ENCODE results near the gene PRELP. TPM values are rescaled to one million over a fixed set of nuclear protein-coding genes. Genes with fewer than 3 reads are reported as not detected.

PRELP gene
- total and polyA plus RNA-seq, 2 donors (not counting 3 experiments of a cell fraction or from before 2014, with no cell fraction given): 0.01 TPM; not detected in 1

- no peaks in the 10 kb centered on the region for H4K20me1 ChIP-seq (replicated peaks; ENCODE audit: control insufficient read depth, extremely low read depth, insufficient read depth, low read length)
Observed at GRCh38 chr1:203448521-203449061, 27.0 kb upstream of the PRELP start.

More at GRCh38 chr1:203448521-203449061, 27.0 kb upstream of the PRELP start:
- dilution Hi-C loops (cut with MboI; ENCODE audit: extremely low pct_ligation_motif_present, low sequenced_read_pairs): no loop called here
- H3K9ac ChIP-seq (replicated peaks; ENCODE audit: extremely low read depth, insufficient read depth, low read length): no peak overlapping the region
- H3K9me1 ChIP-seq (replicated peaks; ENCODE audit: control insufficient read depth, extremely low read depth, insufficient read depth, low read length): no peaks in the 10 kb centered on the region
- no TSS peak for BruUV-seq (replicated peaks)
- no peak overlapping the region for H3K4me2 ChIP-seq (ENCODE audit: insufficient read depth, low read length)
- H3K9me3 ChIP-seq (replicated peaks; ENCODE audit: control insufficient read depth, insufficient read depth, low read length): no peaks in the 10 kb centered on the region
- H3K4me1 ChIP-seq (ENCODE audit: control insufficient read depth, extremely low read depth, insufficient read depth, low read length): no peaks in the 10 kb centered on the region
- H3K79me2 ChIP-seq (ENCODE audit: control insufficient read depth, insufficient read depth, low read length): no peaks in the 10 kb centered on the region
- intact Hi-C loops (cut with micrococcal nuclease): no loop called here
- H2AFZ ChIP-seq (ENCODE audit: low read depth, low read length): no peak overlapping the region
- H3K4me3 ChIP-seq (replicated peaks in 1 of 3; ENCODE audit: insufficient read depth in 1 of 3, low read depth in 1 of 3, low read length in 3 of 3): no peak overlapping the region
- DNase-seq (ENCODE audit: low read depth, low spot score): no peak
- CTCF ChIA-PET: no interaction called here
- H3K27ac ChIP-seq (ENCODE audit: insufficient read depth, low read depth, low read length): no peak overlapping the region
- peaks cover 26 to 31% of the 10 kb centered on the region in 2 experiments for H3K27me3 ChIP-seq (ENCODE audit: control insufficient read depth in 2 of 2, insufficient read depth in 2 of 2, low read length in 2 of 2)
- FAIRE-seq: no peak
- no peaks in the 10 kb centered on the region for H3K36me3 ChIP-seq (ENCODE audit: control insufficient read depth in 2 of 2, extremely low read depth in 1 of 2, insufficient read depth in 2 of 2, low read length in 2 of 2)
- POLR2A ChIA-PET: no interaction called here
- no peak for TF ChIP-seq MYC (IDR thresholded peaks at IDR 0.05; ENCODE audit: low read depth, low read length)
- no peak for TF ChIP-seq JUN (IDR thresholded peaks at IDR 0.05; ENCODE audit: borderline replicate concordance, insufficient read depth, insufficient read length, low read depth)
- TF ChIP-seq CTCF (IDR thresholded peaks at IDR 0.05; ENCODE audit: extremely low read depth in 1 of 2, insufficient read depth in 1 of 2, low read depth in 1 of 2, low read length in 2 of 2): no peak
- no peak for TF ChIP-seq POLR2AphosphoS5 (IDR thresholded peaks at IDR 0.05; ENCODE audit: insufficient read depth, low read depth, low read length)
- no peak for TF ChIP-seq FOS (IDR thresholded peaks at IDR 0.05; ENCODE audit: borderline replicate concordance, insufficient read depth, low read length)
- no peak for TF ChIP-seq POLR2A (IDR thresholded peaks at IDR 0.05; ENCODE audit: low read depth, low read length)
- TF ChIP-seq EZH2 (IDR thresholded peaks at IDR 0.05; ENCODE audit: borderline replicate concordance, low read depth, low read length, severe bottlenecking): no peak
- no peak for TF ChIP-seq MAX (IDR thresholded peaks at IDR 0.05; ENCODE audit: insufficient read depth, insufficient read length)
- TF ChIP-seq GATA2 (IDR thresholded peaks at IDR 0.05; ENCODE audit: insufficient read depth, insufficient read length, low read depth, low read length): no peak

All from endothelial cell of umbilical vein (primary cell).